Epithelial cell of proximal tubule (primary cell): ENCODE results near the gene SLC10A7. TPM values are rescaled to one million over a fixed set of nuclear protein-coding genes. Genes with fewer than 3 reads are reported as not detected.

Experiments
- DNase-seq: peaks from one replicate; pipeline ENCODE4 v3.0.0-alpha.2; 2011; ENCODE audit warnings: low read depth
- H3K4me3 ChIP-seq: 2 replicates; pipeline ENCODE4 v1.5.1; 2011; ENCODE audit warnings: low read depth, mild to moderate bottlenecking, low read length
- CTCF ChIP-seq: conservative IDR thresholded peaks from 2 replicates; pipeline ENCODE4 v1.5.1; 2012; ENCODE audit warnings: low read depth, mild to moderate bottlenecking, low read length
- total RNA-seq: library from RNA; depleted of rRNA; stranded (reverse); fragments of >200 nt; gene quantifications from 2 replicates; pipeline ENCODE4 v1.2.3, GENCODE V29; 2015

The SLC10A7 gene, protein sequence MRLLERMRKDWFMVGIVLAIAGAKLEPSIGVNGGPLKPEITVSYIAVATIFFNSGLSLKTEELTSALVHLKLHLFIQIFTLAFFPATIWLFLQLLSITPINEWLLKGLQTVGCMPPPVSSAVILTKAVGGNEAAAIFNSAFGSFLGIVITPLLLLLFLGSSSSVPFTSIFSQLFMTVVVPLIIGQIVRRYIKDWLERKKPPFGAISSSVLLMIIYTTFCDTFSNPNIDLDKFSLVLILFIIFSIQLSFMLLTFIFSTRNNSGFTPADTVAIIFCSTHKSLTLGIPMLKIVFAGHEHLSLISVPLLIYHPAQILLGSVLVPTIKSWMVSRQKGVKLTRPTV
- total RNA-seq = 3.8 and 5.1 TPM in 2 replicates

DNA sequence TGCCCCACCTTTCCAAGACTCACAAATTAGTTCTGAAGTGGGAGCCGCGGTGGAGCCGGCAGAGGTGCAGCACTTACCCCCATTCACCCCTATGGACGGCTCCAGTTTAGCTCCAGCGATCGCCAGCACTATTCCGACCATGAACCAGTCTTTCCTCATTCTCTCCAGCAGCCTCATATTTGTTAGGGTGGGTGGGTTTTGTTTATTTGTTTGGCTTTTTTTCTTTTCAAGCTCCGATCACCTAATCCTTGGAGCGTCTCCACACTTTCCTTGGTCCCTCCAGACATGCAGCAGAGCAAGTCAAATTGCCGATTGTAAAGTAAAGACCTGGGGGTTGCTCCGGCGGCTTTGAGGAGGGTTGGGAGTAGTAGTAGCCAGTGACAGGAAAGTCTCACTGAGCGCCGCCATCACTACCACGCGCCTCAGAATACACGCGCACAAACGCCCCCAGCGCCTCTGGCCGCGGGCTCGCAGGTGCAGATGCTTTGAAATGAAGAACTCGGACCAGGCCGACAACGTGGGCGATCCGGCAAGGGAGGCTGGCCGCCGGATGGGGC is at the start of gene SLC10A7:
Gene SLC10A7, minus strand, starts transcription at position 400 of the 557 bp plus-strand sequence. Its CDS starts 223 bp downstream, at position 177.
- peak within 1 kb of the TSS; percentile 97 for H3K4me3 ChIP-seq
- DNase-seq = no peak
- TF ChIP-seq CTCF = no peak

DNA sequence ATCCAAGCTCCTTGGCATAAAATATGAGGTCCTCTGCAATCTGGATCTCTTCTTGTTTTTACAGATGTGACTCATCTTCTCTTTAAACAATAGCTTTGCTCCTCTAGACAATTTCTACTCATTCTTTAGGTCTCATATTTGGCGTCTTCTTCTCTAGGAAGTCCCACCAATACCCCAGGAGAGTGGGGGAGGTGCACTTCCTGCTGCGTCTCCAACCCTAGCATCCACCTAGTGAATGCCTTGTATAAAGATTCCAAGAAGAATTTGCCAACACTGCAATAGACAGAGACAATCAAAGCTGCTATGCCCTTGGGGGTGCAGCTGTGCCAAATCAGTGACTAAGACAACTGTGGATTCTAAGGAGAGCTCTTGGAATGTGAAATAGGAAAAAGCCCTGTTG is 45.7 kb upstream of the SLC10A7 start:
- H3K4me3 ChIP-seq = no peak overlapping the region
- no peak for TF ChIP-seq CTCF
- DNase-seq = no peak

GRCh38 chr4:146564492-146564891 is 42.8 kb upstream of the SLC10A7 start:
- TF ChIP-seq CTCF = no peak
- H3K4me3 ChIP-seq = no peak overlapping the region
- DNase-seq = no peak

- no peak overlapping the region for H3K4me3 ChIP-seq
- TF ChIP-seq CTCF = no peak
- DNase-seq = no peak
Measured at GRCh38 chr4:146550161-146550560, 28.4 kb upstream of the SLC10A7 start.

DNA sequence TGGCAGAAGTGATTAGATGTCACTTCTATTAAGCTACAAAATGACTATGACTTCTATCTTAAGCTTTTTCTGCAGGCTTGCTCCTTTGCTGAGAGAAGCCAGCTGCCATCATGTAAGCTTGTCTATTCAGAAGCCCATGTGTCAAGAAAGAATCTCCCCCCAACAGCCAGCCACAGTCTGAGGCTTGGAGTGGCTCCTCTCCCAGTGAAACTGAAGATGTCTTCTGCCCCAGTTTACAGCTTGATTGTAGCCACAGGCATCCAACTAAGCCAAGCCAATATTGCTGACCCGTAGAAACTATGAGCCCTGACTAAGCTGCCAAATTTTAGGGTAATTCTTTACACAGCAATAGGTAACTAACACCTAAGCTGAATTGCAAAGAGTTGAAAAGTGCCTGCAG is 26.7 kb upstream of the SLC10A7 start:
- no peak for DNase-seq
- TF ChIP-seq CTCF = no peak
- H3K4me3 ChIP-seq = no peak overlapping the region

DNA sequence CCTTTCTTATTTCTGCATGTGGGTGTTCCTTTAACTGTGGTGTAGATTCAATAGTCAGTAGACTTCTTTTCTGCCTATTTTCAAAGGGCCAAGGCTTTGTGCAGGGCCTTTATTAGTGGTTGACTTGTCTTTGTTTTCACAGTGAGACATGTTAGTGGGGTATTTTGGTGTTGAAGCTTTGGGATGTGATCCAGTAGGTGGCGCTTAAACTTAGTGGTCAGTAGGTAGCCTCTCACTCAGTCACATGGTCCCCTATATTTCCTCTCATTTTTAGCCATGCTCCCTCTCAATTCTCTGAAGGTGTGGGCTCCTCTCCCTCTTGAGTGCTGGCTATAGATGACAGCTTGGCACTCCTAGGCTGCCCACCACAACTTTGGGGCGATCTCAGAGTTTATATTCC is 23.4 kb upstream of the SLC10A7 start:
- no peak for DNase-seq
- no peak overlapping the region for H3K4me3 ChIP-seq
- peak; percentile 61 for TF ChIP-seq CTCF

DNA sequence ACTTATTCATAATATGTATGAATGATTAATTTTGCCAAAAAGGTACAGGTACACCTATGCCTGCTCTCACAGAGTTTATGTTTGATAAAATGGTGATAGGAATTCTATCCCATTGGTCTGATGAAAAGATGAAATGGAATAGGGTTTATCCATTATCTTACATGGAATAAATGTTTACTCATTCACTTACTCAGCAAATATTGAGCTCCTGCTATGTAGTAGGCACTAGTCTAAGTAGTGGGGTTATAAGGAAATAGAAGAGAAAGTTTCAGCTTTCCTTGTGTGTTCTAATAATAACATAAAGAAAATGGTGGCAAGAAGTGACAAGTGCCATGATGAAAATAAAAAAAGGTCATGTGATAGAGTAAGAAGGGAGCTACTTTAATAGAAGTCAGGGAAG is 12.4 kb upstream of the SLC10A7 start:
- no peak overlapping the region for H3K4me3 ChIP-seq
- TF ChIP-seq CTCF = no peak
- DNase-seq = no peak
